Right lobe of liver (tissue), 4 donors: ENCODE measurements around the gene QPCTL.

Source experiments
- POLR2A ChIP-seq: fragments of 450-650 bp; IDR thresholded peaks from one replicate; pipeline ENCODE4 v1.6.1; 2017; ENCODE audit warnings: antibody characterized with exemption, mild to moderate bottlenecking
- TF ChIP-seq, protein P1 (sequence below), 4 donors: fragments of 200-600 bp in 3 of 4; fragments of 450-650 bp in 1 of 4; IDR thresholded peaks; one replicate each; pipeline versions ENCODE4 v1.5.1 to v1.8.0; 2016 to 2022; ENCODE audit warnings: antibody characterized with exemption in 4 of 4, mild to moderate bottlenecking in 2 of 4
- donor health status: DM: no; HTN: no; CAD: no.
- donor health status: DM: no; HTN: no; CAD: no.
- donor health status: DM: no; HTN: yes; CAD: no.

DNA sequence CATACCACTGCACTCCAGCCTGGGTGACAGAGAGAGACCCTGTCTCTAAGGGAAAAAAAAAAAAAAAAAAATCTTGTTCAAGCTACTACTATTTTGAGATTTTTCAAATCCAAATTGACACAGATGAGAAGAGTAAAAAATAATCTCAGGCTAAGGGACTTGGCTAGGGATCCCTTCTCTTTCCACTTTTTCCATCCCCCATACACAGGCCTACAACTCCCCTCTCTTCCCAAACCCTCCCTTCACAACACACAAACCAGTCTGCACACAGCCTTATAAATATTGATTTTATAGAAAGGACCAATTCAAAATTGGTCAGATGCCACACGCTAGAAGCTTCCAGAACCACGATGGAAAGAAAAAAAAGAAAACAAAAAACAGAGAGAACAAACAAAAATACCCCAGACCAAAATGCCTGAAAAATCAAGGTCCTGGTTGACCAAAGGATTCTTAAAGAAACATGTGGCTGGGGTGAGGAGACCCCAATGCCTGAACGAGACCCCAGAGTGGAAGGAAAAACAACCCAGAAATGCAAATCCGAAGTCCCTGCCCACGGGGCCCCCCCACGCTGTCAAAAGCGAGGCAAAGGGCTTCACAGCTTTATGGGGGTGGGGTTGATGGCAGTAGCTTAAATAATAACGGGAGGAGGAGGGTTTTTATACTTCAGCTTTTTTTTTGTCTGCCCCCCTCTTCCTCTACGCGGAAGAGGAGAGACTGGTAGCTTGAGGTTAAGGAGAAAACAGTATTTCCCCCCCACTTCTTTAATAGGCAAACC is 18.1 kb downstream of the QPCTL start:
- TF ChIP-seq POLR2A = no peak
- TF ChIP-seq, protein P1, sequence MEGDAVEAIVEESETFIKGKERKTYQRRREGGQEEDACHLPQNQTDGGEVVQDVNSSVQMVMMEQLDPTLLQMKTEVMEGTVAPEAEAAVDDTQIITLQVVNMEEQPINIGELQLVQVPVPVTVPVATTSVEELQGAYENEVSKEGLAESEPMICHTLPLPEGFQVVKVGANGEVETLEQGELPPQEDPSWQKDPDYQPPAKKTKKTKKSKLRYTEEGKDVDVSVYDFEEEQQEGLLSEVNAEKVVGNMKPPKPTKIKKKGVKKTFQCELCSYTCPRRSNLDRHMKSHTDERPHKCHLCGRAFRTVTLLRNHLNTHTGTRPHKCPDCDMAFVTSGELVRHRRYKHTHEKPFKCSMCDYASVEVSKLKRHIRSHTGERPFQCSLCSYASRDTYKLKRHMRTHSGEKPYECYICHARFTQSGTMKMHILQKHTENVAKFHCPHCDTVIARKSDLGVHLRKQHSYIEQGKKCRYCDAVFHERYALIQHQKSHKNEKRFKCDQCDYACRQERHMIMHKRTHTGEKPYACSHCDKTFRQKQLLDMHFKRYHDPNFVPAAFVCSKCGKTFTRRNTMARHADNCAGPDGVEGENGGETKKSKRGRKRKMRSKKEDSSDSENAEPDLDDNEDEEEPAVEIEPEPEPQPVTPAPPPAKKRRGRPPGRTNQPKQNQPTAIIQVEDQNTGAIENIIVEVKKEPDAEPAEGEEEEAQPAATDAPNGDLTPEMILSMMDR (IDR thresholded peaks at IDR 0.05) = no peak
